NCI-H2196 (cell line): ENCODE data around the gene RASA3.

Source experiments
- DNase-seq: peaks from one replicate; lab custom pipeline; 2025; ENCODE audit not compliant: unreplicated experiment; lab: John Stamatoyannopoulos, UW

RASA3 gene

DNA sequence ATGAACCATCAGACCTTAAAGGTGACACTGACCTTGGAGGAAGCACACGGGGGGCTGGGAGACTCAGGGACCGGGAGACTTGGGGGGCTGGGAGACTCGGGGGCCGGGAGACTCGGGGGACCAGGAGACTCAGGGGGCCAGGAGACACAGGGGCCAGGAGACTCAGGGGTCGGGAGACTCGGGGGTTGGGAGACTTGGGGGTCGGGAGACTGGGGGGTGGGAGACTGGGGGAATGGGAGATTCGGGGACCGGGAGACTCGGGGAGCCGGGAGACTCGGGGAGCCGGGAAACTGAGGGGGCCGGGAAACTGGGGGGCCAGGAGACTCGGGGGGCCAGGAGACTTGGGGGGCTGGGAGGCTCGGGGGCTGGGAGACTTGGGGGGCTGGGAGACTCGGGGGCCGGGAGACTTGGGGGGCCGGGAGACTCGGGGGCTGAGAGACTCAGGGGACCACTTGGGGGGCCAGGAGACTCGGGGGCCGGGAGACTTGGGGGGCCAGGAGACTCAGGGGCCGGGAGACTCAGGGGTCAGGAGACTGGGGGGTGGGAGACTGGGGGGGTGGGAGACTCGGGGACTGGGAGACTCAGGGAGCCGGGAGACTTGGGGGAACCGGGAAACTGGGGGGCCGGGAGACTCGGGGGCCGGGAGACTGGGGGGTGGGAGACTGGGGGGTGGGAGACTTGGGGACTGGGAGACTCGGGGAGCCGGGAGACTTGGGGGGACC, 62.9 kb downstream of the RASA3 start:
- DNase-seq = no peak

DNA sequence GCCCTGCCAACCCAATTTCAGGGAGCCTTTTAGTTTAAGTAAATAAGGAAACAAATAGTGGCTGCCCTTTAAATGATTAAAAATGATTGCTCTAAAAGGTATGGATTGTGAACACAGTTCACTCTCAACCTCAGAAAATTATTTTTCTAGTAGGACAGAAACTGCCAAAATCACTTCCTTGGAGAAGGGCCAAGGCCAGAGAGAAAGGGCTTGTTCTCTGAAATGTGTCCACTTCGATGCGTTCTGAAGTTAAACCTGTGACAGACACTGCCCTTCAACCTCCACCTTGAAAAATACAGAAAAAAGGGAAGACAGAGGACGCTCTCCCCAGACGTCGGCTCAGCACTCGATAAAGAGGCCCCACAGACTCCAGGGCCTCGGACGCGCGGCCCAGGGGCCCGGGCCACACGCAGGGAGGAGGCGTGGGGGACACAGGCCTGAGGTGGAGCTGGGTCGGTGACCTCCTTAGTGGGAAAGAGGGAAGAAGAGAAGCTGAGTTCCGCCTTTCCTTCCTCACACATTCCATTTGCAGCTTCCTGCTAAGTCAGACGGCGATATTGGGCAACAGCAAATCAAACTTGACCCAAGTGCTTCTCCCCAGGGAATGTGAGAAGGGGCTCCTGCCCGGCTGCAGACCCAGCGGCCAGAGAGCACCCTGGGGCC, 63.6 kb downstream of the RASA3 start:
- no peak for DNase-seq

DNA sequence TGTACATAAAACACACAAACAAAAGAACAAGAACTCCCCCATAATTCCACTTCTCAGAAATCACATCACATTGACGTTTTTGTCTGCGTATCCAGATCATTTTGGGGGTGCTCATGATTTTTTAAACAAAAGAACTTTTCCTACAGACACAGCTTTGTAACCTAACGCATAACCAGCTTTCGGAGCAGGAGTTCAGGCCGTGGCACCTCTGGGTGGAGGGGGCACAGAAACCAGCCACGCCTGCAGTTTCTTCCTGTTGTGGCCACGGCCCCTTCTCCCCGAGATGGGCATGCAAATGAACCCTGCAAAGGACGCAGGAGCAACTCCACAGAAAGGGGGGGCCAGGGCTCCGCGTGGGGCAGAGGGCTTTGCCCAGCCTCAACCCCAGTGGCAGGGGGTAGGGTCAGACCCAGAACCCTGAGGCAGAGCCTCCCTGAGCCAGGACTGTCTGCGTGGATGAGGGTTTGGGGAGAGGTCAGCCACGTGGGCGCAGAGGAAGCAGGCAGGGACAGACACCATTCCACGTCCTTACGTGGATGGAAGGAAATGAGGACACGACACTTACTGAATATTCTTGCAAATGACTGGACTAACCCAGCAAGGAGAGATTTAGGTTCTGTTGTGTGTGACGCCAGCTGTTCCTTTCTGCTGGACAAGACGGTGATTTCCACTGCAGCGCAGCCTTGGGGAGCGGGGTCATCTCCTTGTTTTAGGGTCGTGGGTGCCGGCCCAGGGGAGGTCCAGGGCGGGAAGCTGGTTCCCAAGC, 64.4 kb downstream of the RASA3 start:
- no peak for DNase-seq

- DNase-seq = no peak
Observed at GRCh38 chr13:114067381-114067885, 65.0 kb downstream of the RASA3 start.

GRCh38 chr13:114066956-114067355, 65.5 kb downstream of the RASA3 start:
- DNase-seq = no peak

GRCh38 chr13:114065926-114066774, 66.3 kb downstream of the RASA3 start:
- DNase-seq = no peak

- peak; percentile 64 for DNase-seq
Observed at GRCh38 chr13:114065141-114065925, 67.1 kb downstream of the RASA3 start.

- peak; percentile 40 for DNase-seq
Observed at GRCh38 chr13:114064450-114065140, 67.8 kb downstream of the RASA3 start.

- DNase-seq = no peak
Observed at GRCh38 chr13:114063545-114064449, 68.6 kb downstream of the RASA3 start.

GRCh38 chr13:114062754-114063153, 69.7 kb downstream of the RASA3 start:
- no peak for DNase-seq

DNA sequence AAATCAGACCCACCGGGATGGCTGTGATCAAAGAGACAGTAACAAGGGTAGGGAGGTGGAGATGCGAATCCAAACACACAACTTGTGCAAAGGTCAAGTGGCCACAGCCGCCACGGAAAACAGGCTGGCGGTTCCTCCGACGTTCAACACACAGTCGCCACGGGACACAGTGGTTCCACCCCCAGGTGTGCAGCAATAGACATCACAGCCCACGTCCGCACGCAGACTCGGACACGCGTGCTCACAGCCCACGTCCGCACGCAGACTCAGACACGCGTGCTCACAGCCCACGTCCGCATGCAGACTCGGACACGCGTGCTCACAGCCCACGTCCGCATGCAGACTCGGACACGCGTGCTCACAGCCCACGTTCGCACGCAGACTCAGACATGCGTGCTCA, 70.1 kb downstream of the RASA3 start:
- DNase-seq = no peak

- no peak for DNase-seq
Observed at GRCh38 chr13:114061744-114062143, 70.7 kb downstream of the RASA3 start.

- no peak for DNase-seq
Observed at GRCh38 chr13:114061047-114061446, 71.4 kb downstream of the RASA3 start.

GRCh38 chr13:114059946-114060860, 72.2 kb downstream of the RASA3 start:
- DNase-seq = no peak

- DNase-seq = no peak
Observed at GRCh38 chr13:114059428-114059827, 73.0 kb downstream of the RASA3 start.

DNA sequence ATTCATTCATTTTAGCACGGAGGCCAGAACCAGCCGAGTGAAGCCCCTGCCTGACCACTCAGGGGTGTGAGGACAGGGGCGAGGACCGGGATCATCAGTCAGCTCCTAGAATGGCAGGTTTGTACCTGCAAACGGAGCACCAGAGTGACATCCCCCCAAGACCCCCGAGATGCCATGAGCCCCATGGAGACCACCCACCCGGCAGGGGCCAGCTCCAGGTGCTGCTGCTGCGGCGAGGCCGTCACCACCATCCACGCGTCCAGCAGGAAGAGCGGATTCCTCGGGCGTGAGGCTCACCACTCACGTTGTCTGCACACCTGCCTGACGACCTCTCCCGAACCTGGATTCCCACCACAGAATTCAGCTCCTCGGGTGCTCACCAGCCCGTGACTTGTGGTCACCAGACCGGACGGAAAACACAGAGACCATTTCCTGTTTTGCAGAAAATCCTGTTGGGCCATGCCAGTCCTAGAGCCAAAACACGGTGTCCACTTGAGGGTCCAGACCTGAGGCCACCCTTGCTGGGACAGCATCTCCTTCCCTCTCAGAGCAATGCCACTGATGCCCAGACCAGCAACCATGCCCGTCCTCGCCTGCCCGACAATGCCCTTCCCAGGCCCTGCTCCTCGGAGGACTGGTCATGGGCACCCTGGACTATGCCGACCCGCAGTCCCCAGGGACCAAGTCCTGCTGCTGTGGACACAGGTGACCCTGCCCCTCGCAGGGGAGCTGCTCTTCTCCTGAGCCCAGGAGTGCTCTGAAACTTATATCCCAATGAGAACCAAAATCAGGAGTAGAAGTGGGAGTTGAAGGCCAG, 74.2 kb downstream of the RASA3 start:
- no peak for DNase-seq
